GM19395 (cell line): ENCODE data around the gene GUCY1B1.

Experiments
- ATAC-seq: cut with Tn5 transposase; IDR thresholded peaks from one replicate; pipeline ENCODE4 v1.9.1; 2021; ENCODE audit warnings: mild to moderate bottlenecking, moderate library complexity; ENCODE audit not compliant: unreplicated experiment

The GUCY1B1 gene

DNA sequence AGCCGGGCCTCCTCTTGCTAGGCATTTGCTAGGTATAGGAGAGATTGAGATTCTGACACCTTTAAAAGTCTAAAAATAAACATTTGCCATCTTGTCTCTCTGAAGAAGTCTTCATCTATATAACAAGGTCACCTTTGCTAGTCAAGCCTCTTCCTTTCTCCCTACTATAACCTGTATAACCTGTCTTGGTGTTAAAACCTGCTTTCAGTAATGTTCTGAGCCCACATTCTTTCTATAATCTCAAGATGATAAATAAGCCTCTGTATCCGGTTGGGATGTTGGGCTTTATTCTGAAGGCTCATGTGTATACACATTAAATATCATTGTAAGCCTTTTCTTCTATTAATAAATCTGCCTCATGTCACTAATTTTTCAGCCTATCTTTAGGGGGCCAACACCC is 97.1 kb downstream of the GUCY1B1 start:
- no peak for ATAC-seq
